Measurements from ENCODE around the gene PKMYT1. TPM values are rescaled to one million over a fixed set of nuclear protein-coding genes. Genes with fewer than 3 reads are reported as not detected.

The PKMYT1 gene
- polyA plus RNA-seq, 1 of the 3 experiments (the other 2 are of a cell fraction), result 8.5 TPM

GRCh38 chr16:2966043-2966807 is 14.0 kb downstream of the PKMYT1 start:
- H3K27ac ChIP-seq (ENCODE audit: low read depth in 2 of 2, low read length in 1 of 2), result no peak overlapping the region
- DNase-seq, result no peak
- no peak overlapping the region for H3K4me3 ChIP-seq (ENCODE audit: low read depth in 2 of 2, low read length in 1 of 2)
- H3F3A ChIP-seq (replicated peaks; ENCODE audit: insufficient read depth), result peaks cover 9% of the 10 kb centered on the region
- WGBS (ENCODE audit: low lambda C conversion rate), result 95% methylated on average over 34 of the region's 39 CpGs
- H3K9ac ChIP-seq, result no peak overlapping the region
- no peaks in the 10 kb centered on the region for H3K36me3 ChIP-seq (replicated peaks in 1 of 2; ENCODE audit: control insufficient read depth in 1 of 2, insufficient read depth in 2 of 2, low read length in 1 of 2)
- peaks cover 0 to 32% of the 10 kb centered on the region in 2 experiments; a peak in 1 of 4 replicates for H3K4me1 ChIP-seq (ENCODE audit: control insufficient read depth in 1 of 2, insufficient read depth in 2 of 2, low read depth in 1 of 2, low read length in 1 of 2)
- no peak overlapping the region for H3K4me2 ChIP-seq
- H3K27me3 ChIP-seq (ENCODE audit: insufficient read depth), result 0 out of 2 replicates have a peak, but pooled peaks cover 2% of the 10 kb centered on the region
- no peak overlapping the region for H2AFZ ChIP-seq (ENCODE audit: low read depth)
- ChIA-PET POLR2A (no interaction called here), CTCF (interaction anchor here (1.0 kb wide), 2 partner anchors 18 to 54 kb away, joined by 3 read pairs; partner anchors contain the start of gene TNFRSF12A)
- no peaks in the 10 kb centered on the region for H3K9me2 ChIP-seq
- no peaks in the 10 kb centered on the region for H3K9me3 ChIP-seq
- peaks cover 12% of the 10 kb centered on the region for H4K20me1 ChIP-seq (ENCODE audit: insufficient read depth)
- no peaks in the 10 kb centered on the region; the same call in 1 of the 2 replicates for H3K79me2 ChIP-seq (ENCODE audit: insufficient read depth)
- TF ChIP-seq RAD21 (IDR thresholded peaks at IDR 0.05; ENCODE audit: low read length) (no peak), EZH2phosphoT487 (IDR thresholded peaks at IDR 0.05; ENCODE audit: borderline replicate concordance, low read depth) (no peak), FOXJ3 (CRISPR knock-in tag; IDR thresholded peaks at IDR 0.05) (no peak), MEF2A (IDR thresholded peaks at IDR 0.05; ENCODE audit: borderline replicate concordance, low read depth) (no peak), PBX3 (IDR thresholded peaks at IDR 0.05) (no peak), FOXM1 (IDR thresholded peaks at IDR 0.05; ENCODE audit: low read depth) (no peak), IRF3 (IDR thresholded peaks at IDR 0.05; ENCODE audit: low read depth, low read length) (no peak), YY1 (IDR thresholded peaks at IDR 0.05; ENCODE audit: low read depth) (no peak), TCF12 (IDR thresholded peaks at IDR 0.05) (no peak), POLR2AphosphoS5 (IDR thresholded peaks at IDR 0.05; ENCODE audit: low read depth, low read length) (no peak)

DNA sequence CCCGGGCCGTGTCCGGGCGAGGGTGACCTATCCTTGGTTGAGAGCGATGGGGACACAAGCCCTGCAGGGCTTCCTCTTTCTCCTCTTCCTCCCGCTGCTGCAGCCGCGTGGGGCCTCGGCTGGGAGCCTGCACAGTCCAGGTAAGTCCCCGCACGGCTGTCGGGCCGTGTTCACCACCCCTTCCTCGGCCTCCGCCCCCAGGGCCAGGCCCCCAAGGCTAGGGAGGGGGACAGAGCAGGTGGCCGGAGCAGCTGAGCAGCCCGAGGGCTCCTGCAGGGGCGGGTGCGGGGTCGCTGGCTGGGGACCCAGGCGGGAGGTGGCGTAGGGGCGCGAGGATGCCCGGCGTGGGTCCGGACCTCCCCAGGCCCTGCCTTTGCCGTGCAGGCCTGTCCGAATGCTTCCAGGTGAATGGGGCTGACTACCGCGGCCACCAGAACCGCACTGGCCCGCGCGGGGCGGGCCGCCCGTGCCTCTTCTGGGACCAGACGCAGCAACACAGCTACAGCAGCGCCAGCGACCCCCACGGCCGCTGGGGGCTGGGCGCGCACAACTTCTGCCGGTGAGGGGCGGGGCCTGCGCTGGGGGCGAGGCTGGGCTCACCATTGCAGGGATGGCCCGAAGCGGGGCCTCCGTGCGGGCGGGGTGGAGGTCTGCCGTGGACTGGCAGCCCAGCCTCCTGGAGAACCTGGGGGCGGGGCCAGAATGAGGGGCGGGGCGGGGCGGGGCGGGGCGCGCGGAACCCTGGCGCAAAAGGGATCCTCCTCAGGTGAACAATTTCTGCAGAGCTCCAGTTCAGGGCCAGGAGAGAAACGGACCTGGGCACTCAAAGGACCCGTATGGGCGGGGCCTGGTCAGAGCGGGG is 15.5 kb downstream of the PKMYT1 start:
- CTCF ChIA-PET, result interaction anchor here (0.7 to 3.6 kb wide), 10 partner anchors 7 to 54 kb away, joined by 3 to 25 read pairs (median 4); no protein-coding TSS in a partner anchor
- WGBS (ENCODE audit: low lambda C conversion rate), result 0% methylated on average over 6 of the region's 68 CpGs

More for the DNA sequence above, 15.5 kb downstream of the PKMYT1 start:
- H3K9me3 ChIP-seq, result no peaks in the 10 kb centered on the region
- peak; percentile 95 for DNase-seq
- peak overlapping the region; percentile 65; the same call in 1 of the 2 replicates for H2AFZ ChIP-seq (ENCODE audit: low read depth)
- TF ChIP-seq, protein P1, sequence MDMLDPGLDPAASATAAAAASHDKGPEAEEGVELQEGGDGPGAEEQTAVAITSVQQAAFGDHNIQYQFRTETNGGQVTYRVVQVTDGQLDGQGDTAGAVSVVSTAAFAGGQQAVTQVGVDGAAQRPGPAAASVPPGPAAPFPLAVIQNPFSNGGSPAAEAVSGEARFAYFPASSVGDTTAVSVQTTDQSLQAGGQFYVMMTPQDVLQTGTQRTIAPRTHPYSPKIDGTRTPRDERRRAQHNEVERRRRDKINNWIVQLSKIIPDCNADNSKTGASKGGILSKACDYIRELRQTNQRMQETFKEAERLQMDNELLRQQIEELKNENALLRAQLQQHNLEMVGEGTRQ (IDR thresholded peaks at IDR 0.05; ENCODE audit: borderline replicate concordance, low read depth, low read length), result no peak
- no peak for TF ChIP-seq EP300 (IDR thresholded peaks at IDR 0.05; ENCODE audit: borderline replicate concordance in 1 of 2, low read depth in 1 of 2, low read length in 1 of 2)
- no peak for TF ChIP-seq GABPA (IDR thresholded peaks at IDR 0.05; ENCODE audit: low read depth)
- TF ChIP-seq FOXJ3 (CRISPR knock-in tag; IDR thresholded peaks at IDR 0.05), result no peak
- TF ChIP-seq, protein P2, sequence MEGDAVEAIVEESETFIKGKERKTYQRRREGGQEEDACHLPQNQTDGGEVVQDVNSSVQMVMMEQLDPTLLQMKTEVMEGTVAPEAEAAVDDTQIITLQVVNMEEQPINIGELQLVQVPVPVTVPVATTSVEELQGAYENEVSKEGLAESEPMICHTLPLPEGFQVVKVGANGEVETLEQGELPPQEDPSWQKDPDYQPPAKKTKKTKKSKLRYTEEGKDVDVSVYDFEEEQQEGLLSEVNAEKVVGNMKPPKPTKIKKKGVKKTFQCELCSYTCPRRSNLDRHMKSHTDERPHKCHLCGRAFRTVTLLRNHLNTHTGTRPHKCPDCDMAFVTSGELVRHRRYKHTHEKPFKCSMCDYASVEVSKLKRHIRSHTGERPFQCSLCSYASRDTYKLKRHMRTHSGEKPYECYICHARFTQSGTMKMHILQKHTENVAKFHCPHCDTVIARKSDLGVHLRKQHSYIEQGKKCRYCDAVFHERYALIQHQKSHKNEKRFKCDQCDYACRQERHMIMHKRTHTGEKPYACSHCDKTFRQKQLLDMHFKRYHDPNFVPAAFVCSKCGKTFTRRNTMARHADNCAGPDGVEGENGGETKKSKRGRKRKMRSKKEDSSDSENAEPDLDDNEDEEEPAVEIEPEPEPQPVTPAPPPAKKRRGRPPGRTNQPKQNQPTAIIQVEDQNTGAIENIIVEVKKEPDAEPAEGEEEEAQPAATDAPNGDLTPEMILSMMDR (IDR thresholded peaks at IDR 0.05), result 0 out of 2 replicates have a peak, but pooled peaks have one; percentile 3
- peak; percentile 37 for TF ChIP-seq CHD2 (IDR thresholded peaks at IDR 0.05; ENCODE audit: low read length, partially characterized antibody)
- no peak for TF ChIP-seq MEF2A (IDR thresholded peaks at IDR 0.05; ENCODE audit: borderline replicate concordance, low read depth)
- no peaks in the 10 kb centered on the region for H3K9me2 ChIP-seq
- H3K4me1 ChIP-seq (ENCODE audit: control insufficient read depth in 1 of 2, insufficient read depth in 2 of 2, low read depth in 1 of 2, low read length in 1 of 2), result peaks cover 0 to 21% of the 10 kb centered on the region in 2 experiments; a peak in 1 of 4 replicates
- no peaks in the 10 kb centered on the region for H3K36me3 ChIP-seq (replicated peaks in 1 of 2; ENCODE audit: control insufficient read depth in 1 of 2, insufficient read depth in 2 of 2, low read length in 1 of 2)
- H3K9ac ChIP-seq, result no peak overlapping the region
- H4K20me1 ChIP-seq (ENCODE audit: insufficient read depth), result no peaks in the 10 kb centered on the region; the same call in 1 of the 2 replicates
- peaks cover 5% of the 10 kb centered on the region for H3F3A ChIP-seq (replicated peaks; ENCODE audit: insufficient read depth)
- H3K79me2 ChIP-seq (ENCODE audit: insufficient read depth), result no peaks in the 10 kb centered on the region
- peaks cover 17% of the 10 kb centered on the region for H3K27me3 ChIP-seq (ENCODE audit: insufficient read depth)
- H3K27ac ChIP-seq (ENCODE audit: low read depth in 2 of 2, low read length in 1 of 2), result peak overlapping the region in 1 of 2 experiments; percentile 34; a peak in 1 of 4 replicates
- H3K4me3 ChIP-seq (ENCODE audit: low read depth in 2 of 2, low read length in 1 of 2), result peak overlapping the region; percentile 50 to 61
- POLR2A ChIA-PET, result interaction anchor here (0.5 to 0.6 kb wide), 2 partner anchors 16 to 52 kb away, joined by 3 to 4 read pairs; no protein-coding TSS in a partner anchor
- H3K4me2 ChIP-seq, result peak overlapping the region; percentile 96

Data from SK-N-SH (cell line).